Stimulated activated CD4-positive, alpha-beta T cell treated with anti-CD3 and anti-CD28 coated beads, TNF-alpha, amount 100 ng/mL, for 4 hours (primary cell): ENCODE results near the gene XYLB.
"Not testable (repeated sequence)": the region's sequence is repeated elsewhere in the genome, so short reads cannot be mapped to it uniquely, and the experiment has no call there.

Experiments
- DNase-seq, 3 experiments: peaks; one replicate each; pipeline ENCODE4 v3.0.0-alpha.2; 2020; ENCODE audit warnings: low read depth in 3 of 3

XYLB gene

GRCh38 chr3:38396239-38396638 is 49.7 kb downstream of the XYLB start:
- no peak for DNase-seq

DNA sequence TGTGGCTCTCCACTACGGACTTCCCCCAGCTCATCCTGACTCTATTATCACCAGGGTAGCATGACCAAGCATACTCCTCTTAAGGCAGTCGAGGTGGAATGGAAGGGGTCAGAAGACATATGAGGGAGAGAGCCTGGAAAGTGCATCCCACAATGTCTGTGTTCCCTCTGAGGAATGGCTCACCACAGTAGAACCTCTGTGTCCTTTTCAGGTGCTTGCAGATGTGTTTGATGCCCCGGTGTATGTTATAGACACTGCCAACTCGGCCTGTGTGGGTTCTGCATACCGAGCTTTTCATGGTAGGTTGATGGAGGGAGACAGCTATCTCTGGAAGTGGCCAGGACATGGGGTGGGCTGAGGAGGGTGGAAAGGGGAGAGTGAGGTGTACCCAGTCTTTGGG is 50.3 kb downstream of the XYLB start:
- DNase-seq: no peak

GRCh38 chr3:38397320-38397719 is 50.7 kb downstream of the XYLB start:
- DNase-seq: no peak

DNA sequence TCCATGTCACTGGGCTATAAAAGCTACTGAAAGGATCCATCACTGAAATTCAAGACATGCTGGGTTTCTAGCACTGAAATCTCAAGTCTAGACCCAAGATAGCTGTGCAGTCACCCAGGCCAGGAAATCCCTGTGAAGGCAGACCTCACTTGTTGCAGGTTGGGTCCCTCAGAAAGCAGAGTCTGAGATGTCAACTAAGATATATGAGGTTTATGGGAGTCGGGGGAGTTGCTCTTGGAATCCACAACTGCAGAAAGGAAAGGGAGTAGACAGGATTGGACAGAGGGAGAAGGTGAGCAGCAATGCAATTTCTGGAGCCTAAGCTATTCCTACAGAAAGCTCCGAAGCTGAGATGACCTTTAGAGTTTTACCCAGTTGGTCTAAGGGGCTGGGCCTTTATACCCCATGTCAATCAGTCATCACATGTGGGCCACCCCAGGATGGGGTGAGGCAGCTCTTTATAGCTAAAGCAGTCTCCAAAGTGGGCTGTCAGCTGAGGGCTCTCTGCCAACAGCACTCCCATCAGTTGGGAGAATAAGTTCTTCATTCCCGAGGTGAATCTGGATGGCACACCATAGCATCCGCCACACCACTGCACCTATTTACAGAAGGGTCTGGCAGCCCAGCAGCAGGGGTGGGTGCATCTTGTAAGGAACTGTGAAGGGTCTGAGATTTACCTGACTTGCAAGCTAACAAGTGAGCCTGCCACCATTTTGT is 54.8 kb downstream of the XYLB start:
- DNase-seq: no peak

GRCh38 chr3:38404286-38404685 is 57.7 kb downstream of the XYLB start:
- DNase-seq: no peak

- DNase-seq: no peak
Measured at GRCh38 chr3:38411591-38411990, 65.0 kb downstream of the XYLB start.

- DNase-seq: not testable (repeated sequence)
Measured at GRCh38 chr3:38420758-38421157, 74.2 kb downstream of the XYLB start.

GRCh38 chr3:38421679-38422336 is 75.2 kb downstream of the XYLB start:
- DNase-seq: no peak

GRCh38 chr3:38426798-38427426 is 80.3 kb downstream of the XYLB start:
- DNase-seq: not testable (repeated sequence)

DNA sequence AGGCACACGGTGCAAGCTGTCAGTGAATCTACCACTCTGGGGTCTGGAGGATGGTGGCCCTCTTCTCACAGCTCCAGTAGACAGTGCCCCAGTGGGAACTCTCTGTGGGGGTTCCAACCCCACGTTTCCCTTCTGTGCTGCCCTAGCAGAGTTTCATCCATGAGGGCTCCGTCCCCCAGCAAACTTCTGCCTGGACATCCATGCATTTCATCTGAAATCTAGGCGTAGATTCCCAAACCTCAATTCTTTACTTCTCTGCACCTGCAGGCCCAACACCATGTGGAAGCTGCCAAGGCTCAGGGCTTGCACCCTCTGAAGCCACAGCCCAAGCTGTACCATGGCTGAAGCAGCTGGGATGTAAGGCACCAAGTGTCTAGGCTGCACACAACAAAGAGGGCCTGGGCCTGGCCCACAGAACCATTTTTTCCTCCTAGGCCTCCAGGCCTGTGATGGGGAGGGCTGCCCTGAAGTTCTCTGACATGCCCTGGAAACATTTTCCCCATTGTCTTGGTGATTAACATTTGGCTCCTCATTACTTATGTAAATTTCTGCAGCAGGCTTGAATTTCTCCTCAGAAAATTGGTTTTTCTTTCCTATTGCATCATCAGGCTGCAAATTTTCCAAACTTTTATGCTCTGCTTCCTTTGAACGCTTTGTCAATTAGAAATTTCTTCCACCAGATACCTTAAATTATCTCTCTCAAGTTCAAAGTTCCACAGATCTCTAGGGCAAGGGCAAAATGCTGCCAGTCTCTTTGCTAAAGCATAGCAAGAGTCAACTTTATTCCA is 86.5 kb downstream of the XYLB start:
- DNase-seq: not testable (repeated sequence)

- not testable (repeated sequence) for DNase-seq
Measured at GRCh38 chr3:38433661-38434060, 87.1 kb downstream of the XYLB start.

- not testable (repeated sequence) for DNase-seq
Measured at GRCh38 chr3:38438436-38439069, 92.0 kb downstream of the XYLB start.

DNA sequence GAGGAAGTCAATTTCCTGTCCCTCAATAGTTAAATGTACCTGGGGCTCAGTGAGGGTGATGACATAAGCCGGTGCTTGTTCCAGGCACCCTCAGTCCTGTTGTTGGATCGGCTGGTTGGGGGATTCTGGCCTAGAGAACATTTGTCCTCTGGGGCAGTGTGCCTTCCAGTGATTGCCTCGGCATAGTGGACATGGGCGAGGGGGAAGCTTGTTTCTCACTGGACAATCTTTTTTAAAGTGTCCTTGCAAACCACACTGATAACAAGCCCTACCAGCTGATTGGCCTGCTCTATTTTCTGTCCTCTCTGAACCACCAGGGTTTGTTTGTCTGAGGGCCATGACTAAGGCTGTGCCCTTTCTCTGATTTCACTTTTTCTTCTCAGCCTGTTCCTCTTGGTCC is 96.6 kb downstream of the XYLB start:
- not testable (repeated sequence) for DNase-seq

- DNase-seq: no peak
Measured at GRCh38 chr3:38446085-38446686, 99.6 kb downstream of the XYLB start.

DNA sequence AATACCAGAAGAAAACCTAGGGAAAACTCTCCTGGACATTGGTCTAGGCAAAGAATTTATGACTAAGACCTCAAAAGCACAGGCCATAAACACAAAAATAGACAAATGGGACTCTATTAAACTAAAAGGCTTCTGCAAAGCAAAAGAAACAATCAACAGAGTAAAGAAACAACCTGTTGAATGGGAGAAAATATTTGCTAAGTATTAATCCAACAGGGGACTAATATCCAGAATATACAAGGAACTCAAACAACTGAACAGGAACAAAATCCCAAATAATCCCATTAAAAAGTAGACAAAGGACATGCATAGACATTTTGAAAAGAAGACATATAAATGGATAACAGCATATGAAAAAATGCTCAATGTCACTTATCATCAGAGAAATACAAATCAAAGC is 100.2 kb downstream of the XYLB start:
- no peak for DNase-seq

DNA sequence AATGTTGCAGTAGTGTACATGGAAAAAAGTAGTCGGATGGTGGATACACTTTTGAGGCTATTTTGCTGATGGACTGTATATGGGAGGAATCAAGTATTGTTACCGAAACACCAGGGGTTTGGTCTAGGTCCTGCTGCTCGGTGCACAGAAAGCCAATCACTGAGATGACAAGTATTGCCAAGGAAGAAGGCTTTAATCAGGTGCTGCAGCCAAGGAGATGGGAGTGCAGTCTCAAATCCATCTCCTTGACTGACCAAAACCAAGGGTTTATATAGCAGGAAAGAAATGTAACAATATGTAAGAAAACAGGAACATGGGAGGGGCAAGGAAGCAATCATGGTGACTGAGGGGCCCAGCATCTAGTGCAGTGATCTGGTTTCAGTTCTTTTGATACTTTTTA is 104.3 kb downstream of the XYLB start:
- DNase-seq: no peak

- peak; percentile 53 to 57 (median 56) for DNase-seq
Measured at GRCh38 chr3:38453075-38453912, 106.7 kb downstream of the XYLB start, which contains the start of gene ACVR2B. Gene ACVR2B, plus strand, starts transcription at chr3:38453890. Its CDS starts 433 bp downstream, at chr3:38454323.

GRCh38 chr3:38453913-38454177 is 107.3 kb downstream of the XYLB start:
- DNase-seq: no peak

DNA sequence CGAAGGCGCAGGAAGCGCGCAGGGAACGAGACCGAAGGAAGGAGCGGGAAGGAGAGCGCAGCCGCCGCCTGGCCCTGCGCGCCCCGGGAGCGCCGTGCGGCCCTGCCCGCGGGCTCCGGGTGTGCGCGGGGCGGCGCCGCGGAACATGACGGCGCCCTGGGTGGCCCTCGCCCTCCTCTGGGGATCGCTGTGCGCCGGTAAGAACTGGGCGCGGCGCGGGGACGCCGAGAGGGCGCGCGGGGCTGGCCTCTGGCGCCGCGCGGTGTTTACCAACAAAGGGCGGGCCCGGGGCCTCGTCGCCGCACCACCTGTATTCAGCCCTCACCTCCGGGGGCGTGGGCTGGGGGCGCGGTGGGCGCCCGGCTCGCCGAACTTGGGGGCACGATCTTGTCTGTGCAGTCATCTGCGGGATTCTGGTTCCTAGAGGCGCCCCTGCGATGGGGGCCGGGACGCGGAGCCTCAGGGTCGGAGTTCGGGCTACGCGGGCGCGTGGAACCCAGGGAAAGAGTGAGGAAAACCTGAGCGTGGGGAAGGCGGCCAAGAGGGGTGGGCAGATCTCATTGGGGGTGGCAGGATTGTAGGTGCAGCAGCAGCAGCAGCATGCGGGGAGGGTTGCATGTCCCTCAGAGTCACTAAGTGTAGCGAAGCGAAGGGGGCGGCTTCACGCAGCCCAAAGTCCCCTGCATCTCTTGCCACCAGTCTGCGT is 107.7 kb downstream of the XYLB start:
- DNase-seq: peak in 1 of 3 experiments; percentile 18
